Measurements from ENCODE around the gene KLHL36. TPM values are rescaled to one million over a fixed set of nuclear protein-coding genes. Genes with fewer than 3 reads are reported as not detected.

The KLHL36 gene
- total and polyA plus RNA-seq, 7 donors: 14.4 to 45.9 (median 40.0) TPM

DNA sequence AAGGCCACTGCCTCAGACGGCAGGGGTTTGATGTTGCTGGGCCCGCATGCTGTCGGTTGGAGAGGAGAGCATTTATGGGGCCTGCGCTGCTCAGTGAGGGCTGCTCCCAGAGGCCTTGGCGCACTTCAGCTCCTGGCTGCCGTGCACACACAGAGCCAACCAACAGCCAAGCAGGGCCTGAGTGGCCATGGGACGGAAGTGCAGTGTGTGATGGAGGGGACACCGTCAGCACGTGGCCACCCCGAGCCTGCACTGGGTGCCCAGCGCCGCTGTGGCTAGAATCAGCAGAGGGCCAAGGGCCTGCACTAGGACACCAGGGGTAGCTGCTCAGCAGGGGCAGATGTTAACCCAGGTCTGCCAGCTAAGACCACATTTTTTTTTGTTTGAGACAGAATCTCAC, 21.8 kb downstream of the KLHL36 start:
- Histone ChIP-seq H3K36me3 (peaks cover 0 to 18% (median 4%) of the 10 kb centered on the region in 4 donors), H3K4me3 (no peak overlapping the region), H3K9me3 (no peaks in the 10 kb centered on the region), H3K4me1 (peaks cover 0 to 6% (median 2%) of the 10 kb centered on the region in 4 donors), H3K27ac (no peak overlapping the region), H3K27me3 (no peaks in the 10 kb centered on the region)
- 92% methylated on average over 12 of the region's 12 CpGs for WGBS, 2 donors
- no peak for DNase-seq
- intact Hi-C loops (cut with DNase I): loop anchor here (5.0 kb wide), 1 partner anchor 302 kb away; no protein-coding TSS in a partner anchor
- TF ChIP-seq, protein P1, sequence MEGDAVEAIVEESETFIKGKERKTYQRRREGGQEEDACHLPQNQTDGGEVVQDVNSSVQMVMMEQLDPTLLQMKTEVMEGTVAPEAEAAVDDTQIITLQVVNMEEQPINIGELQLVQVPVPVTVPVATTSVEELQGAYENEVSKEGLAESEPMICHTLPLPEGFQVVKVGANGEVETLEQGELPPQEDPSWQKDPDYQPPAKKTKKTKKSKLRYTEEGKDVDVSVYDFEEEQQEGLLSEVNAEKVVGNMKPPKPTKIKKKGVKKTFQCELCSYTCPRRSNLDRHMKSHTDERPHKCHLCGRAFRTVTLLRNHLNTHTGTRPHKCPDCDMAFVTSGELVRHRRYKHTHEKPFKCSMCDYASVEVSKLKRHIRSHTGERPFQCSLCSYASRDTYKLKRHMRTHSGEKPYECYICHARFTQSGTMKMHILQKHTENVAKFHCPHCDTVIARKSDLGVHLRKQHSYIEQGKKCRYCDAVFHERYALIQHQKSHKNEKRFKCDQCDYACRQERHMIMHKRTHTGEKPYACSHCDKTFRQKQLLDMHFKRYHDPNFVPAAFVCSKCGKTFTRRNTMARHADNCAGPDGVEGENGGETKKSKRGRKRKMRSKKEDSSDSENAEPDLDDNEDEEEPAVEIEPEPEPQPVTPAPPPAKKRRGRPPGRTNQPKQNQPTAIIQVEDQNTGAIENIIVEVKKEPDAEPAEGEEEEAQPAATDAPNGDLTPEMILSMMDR (IDR thresholded peaks at IDR 0.05): no peak
- TF ChIP-seq POLR2AphosphoS5 (IDR thresholded peaks at IDR 0.05) (no peak), EP300 (IDR thresholded peaks at IDR 0.05) (no peak)

DNA sequence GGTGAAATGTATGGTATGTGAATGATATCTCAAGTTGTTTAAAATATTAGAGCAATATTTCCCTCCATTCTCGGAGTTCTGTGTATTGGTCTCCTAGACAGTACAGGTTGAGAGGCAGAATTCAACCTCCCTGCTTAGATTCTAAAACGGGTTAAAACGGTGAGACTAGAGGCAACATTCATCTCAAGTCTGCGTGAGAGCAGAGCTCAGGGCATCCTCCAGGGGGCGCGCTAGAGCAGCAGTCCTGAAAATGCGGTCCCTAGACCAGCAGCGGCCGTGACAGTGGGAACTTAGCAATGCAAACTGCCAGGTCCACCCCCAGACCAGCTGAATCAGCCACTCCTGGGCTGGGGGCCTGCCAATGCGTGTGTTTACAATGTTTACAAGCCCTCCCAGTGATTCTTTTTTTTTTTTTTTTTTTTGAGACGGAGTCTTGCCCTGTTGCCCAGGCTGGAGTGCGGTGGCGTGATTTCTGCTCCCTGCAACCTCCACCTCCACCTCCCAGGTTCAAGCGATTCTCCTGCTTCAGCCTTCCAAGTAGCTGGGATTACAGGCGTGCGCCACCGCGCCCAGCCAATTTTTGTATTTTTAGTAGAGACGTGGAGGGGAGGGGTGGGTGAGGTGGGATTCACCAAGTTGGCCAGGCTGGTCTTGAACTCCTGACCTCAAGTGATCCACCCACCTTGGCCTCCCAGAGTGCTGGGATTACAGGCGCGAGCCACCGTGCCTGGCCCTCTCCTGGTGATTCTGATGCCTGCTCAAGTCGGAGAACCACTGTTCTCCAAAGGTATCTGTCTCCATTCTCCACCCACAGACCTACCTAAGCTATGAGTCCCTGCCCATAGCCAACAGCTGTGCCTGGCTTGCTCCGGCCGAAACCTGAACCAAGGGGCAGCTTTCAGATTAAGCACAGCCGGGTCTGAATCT, 24.2 kb downstream of the KLHL36 start:
- TF ChIP-seq POLR2AphosphoS5 (IDR thresholded peaks at IDR 0.05): no peak
- TF ChIP-seq, protein P1 (IDR thresholded peaks at IDR 0.05): peak; percentile 81 to 89 (median 88)
- no peaks in the 10 kb centered on the region for H3K36me3 ChIP-seq
- 48 to 58% methylated on average over 26 of the region's 26 CpGs for WGBS, 2 donors
- H3K4me3 ChIP-seq: no peak overlapping the region
- H3K27ac ChIP-seq: no peak overlapping the region
- H3K9me3 ChIP-seq: no peaks in the 10 kb centered on the region
- peaks cover 0 to 6% (median under 1%) of the 10 kb centered on the region in 4 donors for H3K4me1 ChIP-seq
- DNase-seq: peak; percentile 89
- intact Hi-C loops (cut with DNase I): loop anchor here (1.0 to 5.0 kb wide), 2 partner anchors 54 to 300 kb away; no protein-coding TSS in a partner anchor
- no peaks in the 10 kb centered on the region for H3K27me3 ChIP-seq

DNA sequence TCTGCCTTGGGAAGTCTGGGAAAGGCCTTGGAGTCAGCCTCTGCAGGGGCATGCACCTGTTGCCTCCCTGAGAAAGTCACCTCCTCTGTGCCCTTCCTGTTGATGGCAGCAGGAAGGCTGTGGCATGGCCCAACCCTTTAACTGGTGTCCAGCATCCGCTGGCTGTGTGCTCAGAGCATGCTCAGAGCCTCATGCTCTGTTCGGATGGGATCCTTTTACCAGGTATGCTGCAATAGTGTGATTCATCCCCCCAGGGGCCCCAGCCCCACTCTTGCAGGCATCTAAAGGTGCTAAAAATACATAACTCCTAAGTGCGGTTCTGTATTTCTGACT, 24.9 kb downstream of the KLHL36 start:
- no peak for TF ChIP-seq EP300 (IDR thresholded peaks at IDR 0.05)
- TF ChIP-seq POLR2A (IDR thresholded peaks at IDR 0.05): no peak
- TF ChIP-seq POLR2AphosphoS5 (IDR thresholded peaks at IDR 0.05): no peak
- TF ChIP-seq, protein P1 (IDR thresholded peaks at IDR 0.05): no peak
- 93 to 96% methylated on average over 3 of the region's 3 CpGs for WGBS, 2 donors
- Histone ChIP-seq H3K4me3 (no peak overlapping the region), H3K27ac (no peak overlapping the region), H3K9me3 (no peaks in the 10 kb centered on the region), H3K36me3 (no peaks in the 10 kb centered on the region), H3K27me3 (no peaks in the 10 kb centered on the region), H3K4me1 (peaks cover 0 to 6% (median 0%) of the 10 kb centered on the region in 4 donors)
- intact Hi-C loops (cut with DNase I): loop anchor here (5.0 kb wide), 1 partner anchor 299 kb away; no protein-coding TSS in a partner anchor
- no peak for DNase-seq

DNA sequence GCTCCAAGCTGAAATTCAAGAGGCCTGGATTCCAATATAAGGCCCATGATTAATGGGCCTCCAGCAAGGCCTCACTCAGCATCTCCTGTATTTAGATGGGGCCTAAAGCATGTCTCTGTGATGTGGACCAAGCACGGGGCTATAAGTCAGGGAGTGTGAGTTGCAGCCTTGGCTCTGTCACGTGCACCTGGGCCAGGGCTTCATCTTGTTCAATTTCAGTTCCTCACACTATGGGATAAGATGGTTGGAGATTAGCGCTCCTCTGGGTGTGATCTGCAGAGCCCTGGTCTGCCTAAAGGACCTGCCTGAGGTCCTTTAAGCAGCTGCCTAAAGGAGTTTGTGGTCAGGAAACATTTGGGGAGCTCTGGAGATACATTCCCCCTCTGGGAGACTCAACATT, 25.2 kb downstream of the KLHL36 start:
- 82 to 88% methylated on average over 3 of the region's 3 CpGs for WGBS, 2 donors
- Histone ChIP-seq H3K4me1 (peaks cover 0 to 6% (median 0%) of the 10 kb centered on the region in 4 donors), H3K36me3 (no peaks in the 10 kb centered on the region), H3K27me3 (no peaks in the 10 kb centered on the region), H3K27ac (no peak overlapping the region), H3K4me3 (no peak overlapping the region), H3K9me3 (no peaks in the 10 kb centered on the region)
- intact Hi-C loops (cut with DNase I): loop anchor here (5.0 kb wide), 1 partner anchor 299 kb away; no protein-coding TSS in a partner anchor
- no peak for DNase-seq
- TF ChIP-seq POLR2AphosphoS5 (IDR thresholded peaks at IDR 0.05) (no peak), EP300 (IDR thresholded peaks at IDR 0.05) (no peak), POLR2A (IDR thresholded peaks at IDR 0.05) (no peak)
- TF ChIP-seq, protein P1 (IDR thresholded peaks at IDR 0.05): no peak

Measured in sigmoid colon (tissue), 7 donors.